NB4 (cell line): ENCODE results near the gene PNKP.

Experiments
- CTCF ChIP-seq: IDR thresholded peaks from one replicate; pipeline ENCODE4 v1.5.1; 2012; ENCODE audit warnings: low read depth, low read length
- POLR2A ChIP-seq: IDR thresholded peaks from 2 replicates; pipeline ENCODE4 v1.6.1; 2011; ENCODE audit warnings: mild to moderate bottlenecking; ENCODE audit not compliant: insufficient read length; ENCODE audit errors: extremely low read depth
- TF ChIP-seq, protein P1 (sequence below): IDR thresholded peaks from 2 replicates; pipeline ENCODE4 v1.6.1; 2011; ENCODE audit warnings: low read depth, low read length

DNA sequence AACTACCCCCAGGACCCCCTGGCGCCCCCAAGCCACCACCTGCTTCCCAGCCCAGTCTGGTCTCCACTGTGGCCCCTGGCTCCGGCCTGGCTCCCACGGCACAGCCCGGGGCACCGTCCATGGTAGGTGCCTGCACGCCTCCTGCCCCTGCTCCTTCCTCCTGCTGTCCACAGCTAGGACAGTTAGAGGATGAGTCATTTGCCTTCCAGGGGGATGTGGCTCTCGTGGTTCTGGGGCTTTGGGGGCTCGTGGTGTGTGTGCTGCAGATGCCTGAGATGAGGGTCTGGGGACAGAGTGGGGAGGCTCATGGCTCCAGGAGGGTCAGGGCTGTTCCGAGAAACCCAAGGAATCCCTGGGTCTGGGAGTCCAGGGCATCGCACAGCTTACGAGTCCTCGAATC is 36.6 kb downstream of the PNKP start:
- TF ChIP-seq POLR2A (no peak), CTCF (no peak)
- TF ChIP-seq, protein P1, sequence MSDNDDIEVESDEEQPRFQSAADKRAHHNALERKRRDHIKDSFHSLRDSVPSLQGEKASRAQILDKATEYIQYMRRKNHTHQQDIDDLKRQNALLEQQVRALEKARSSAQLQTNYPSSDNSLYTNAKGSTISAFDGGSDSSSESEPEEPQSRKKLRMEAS = 0 out of 2 replicates have a peak, but pooled peaks have one; percentile 31
